ENCODE results near the gene PLS3.

GRCh38 chrX:115591420-115591819 lies 30.4 kb downstream of the PLS3 start:
- TF ChIP-seq CTCF (conservative IDR thresholded peaks at IDR 0.05; ENCODE audit: low read depth, low read length) = no peak
- TF ChIP-seq EZH2 (IDR thresholded peaks at IDR 0.05; ENCODE audit: borderline replicate concordance, low read depth, low read length, poor library complexity, severe bottlenecking) = no peak

Measured in A673 (cell line).